Osteoblast (primary cell): ENCODE measurements around the gene OXLD1. TPM values are rescaled to one million over a fixed set of nuclear protein-coding genes. Genes with fewer than 3 reads are reported as not detected.
A peak's percentile ranks its signal among the peaks of the same experiment; 100 is the strongest.

Experiments
- DNase-seq: peaks from one replicate; pipeline ENCODE4 v3.0.0; 2011; ENCODE audit warnings: low spot score, mixed read lengths; ENCODE audit not compliant: insufficient read length; ENCODE audit errors: missing footprints
- H2AFZ ChIP-seq: 2 replicates; pipeline ENCODE4 v1.6.0; 2011; ENCODE audit warnings: mild to moderate bottlenecking, low read length
- H3K27ac ChIP-seq: 2 replicates; pipeline ENCODE4 v1.5.1; 2011; ENCODE audit warnings: mild to moderate bottlenecking, low read depth, low read length, moderate library complexity
- H3K27me3 ChIP-seq: 2 replicates; pipeline ENCODE4 v1.6.0; 2012; ENCODE audit warnings: mild to moderate bottlenecking, control low read depth, inconsistent platforms, low read length, moderate library complexity; ENCODE audit not compliant: insufficient read depth
- H3K36me3 ChIP-seq: 2 replicates; pipeline ENCODE4 v1.5.1; 2011; ENCODE audit warnings: mild to moderate bottlenecking, low read length, control low read depth, moderate library complexity; ENCODE audit not compliant: insufficient read depth
- H3K4me1 ChIP-seq: 2 replicates; pipeline ENCODE4 v1.5.1; 2011; ENCODE audit warnings: mild to moderate bottlenecking, low read length, control low read depth, moderate library complexity; ENCODE audit not compliant: insufficient read depth
- H3K4me2 ChIP-seq: 2 replicates; pipeline ENCODE4 v1.6.0; 2011; ENCODE audit warnings: mild to moderate bottlenecking, low read length; ENCODE audit not compliant: insufficient read depth
- H3K4me3 ChIP-seq: fragments of 200-600 bp; sonication (generic); 3 replicates; pipeline ENCODE4 v1.5.1; 2012; ENCODE audit warnings: mild to moderate bottlenecking, low read length, inconsistent platforms; ENCODE audit not compliant: insufficient read depth
- H3K79me2 ChIP-seq: 2 replicates; pipeline ENCODE4 v1.6.0; 2012; ENCODE audit warnings: mild to moderate bottlenecking, low read length, control low read depth, inconsistent platforms; ENCODE audit not compliant: insufficient read depth
- H3K9me3 ChIP-seq: 2 replicates; pipeline ENCODE4 v1.5.1; 2011; ENCODE audit warnings: low read depth, low read length, control low read depth
- H4K20me1 ChIP-seq: 2 replicates; pipeline ENCODE4 v1.6.0; 2012; ENCODE audit warnings: mild to moderate bottlenecking, low read length, control low read depth; ENCODE audit not compliant: insufficient read depth
- total RNA-seq: library from RNA; depleted of rRNA; stranded (reverse); fragments of >200 nt; gene quantifications from 2 replicates; pipeline ENCODE4 v1.2.3, GENCODE V29; 2012
- TF ChIP-seq, protein P1 (sequence below): IDR thresholded peaks from 2 replicates; pipeline ENCODE4 v1.5.1; 2011; ENCODE audit warnings: mild to moderate bottlenecking, low read depth, low read length, moderate library complexity; ENCODE audit errors: extremely low read depth

The OXLD1 gene
- total RNA-seq, 1 donor: 21.0 TPM

DNA sequence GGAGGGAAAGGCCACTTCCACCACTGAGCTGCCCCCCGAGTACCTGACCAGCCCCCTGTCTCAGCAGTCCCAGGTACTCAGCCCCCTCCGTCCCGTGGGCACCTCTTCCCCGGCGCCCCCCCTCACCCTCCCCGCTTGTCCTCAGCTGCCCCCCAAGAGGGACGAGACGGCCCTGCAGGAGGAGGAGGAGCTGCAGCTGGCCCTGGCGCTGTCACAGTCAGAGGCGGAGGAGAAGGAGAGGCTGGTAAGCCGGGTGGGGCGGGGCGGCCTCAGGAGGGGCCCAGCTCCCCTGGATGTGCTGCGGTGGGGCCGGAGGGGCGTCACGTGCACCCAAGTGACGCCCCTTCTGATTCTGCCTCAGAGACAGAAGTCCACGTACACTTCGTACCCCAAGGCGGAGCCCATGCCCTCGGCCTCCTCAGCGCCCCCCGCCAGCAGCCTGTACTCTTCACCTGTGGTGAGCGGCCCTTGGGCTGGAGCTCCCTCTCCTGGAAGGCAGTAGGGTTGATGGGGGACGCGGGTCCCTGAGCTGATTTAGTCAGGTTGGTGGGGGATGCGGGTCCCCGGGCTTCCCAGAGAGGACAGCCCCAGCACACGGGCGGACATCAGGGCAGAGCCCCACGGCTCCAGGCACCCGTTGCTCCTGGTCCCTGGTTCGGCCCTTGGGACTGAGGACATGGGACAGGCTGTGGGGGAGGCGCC is 27.3 kb upstream of the OXLD1 start:
- H3K4me2 ChIP-seq: no peak overlapping the region
- H3K9me3 ChIP-seq: no peaks in the 10 kb centered on the region
- H3K4me3 ChIP-seq: no peak overlapping the region
- H2AFZ ChIP-seq: no peak overlapping the region
- peaks cover 89% of the 10 kb centered on the region for H3K79me2 ChIP-seq
- H3K27ac ChIP-seq: no peak overlapping the region
- no peaks in the 10 kb centered on the region for H3K27me3 ChIP-seq
- DNase-seq: peak; percentile 82
- peaks cover 87% of the 10 kb centered on the region for H3K36me3 ChIP-seq
- TF ChIP-seq, protein P1, sequence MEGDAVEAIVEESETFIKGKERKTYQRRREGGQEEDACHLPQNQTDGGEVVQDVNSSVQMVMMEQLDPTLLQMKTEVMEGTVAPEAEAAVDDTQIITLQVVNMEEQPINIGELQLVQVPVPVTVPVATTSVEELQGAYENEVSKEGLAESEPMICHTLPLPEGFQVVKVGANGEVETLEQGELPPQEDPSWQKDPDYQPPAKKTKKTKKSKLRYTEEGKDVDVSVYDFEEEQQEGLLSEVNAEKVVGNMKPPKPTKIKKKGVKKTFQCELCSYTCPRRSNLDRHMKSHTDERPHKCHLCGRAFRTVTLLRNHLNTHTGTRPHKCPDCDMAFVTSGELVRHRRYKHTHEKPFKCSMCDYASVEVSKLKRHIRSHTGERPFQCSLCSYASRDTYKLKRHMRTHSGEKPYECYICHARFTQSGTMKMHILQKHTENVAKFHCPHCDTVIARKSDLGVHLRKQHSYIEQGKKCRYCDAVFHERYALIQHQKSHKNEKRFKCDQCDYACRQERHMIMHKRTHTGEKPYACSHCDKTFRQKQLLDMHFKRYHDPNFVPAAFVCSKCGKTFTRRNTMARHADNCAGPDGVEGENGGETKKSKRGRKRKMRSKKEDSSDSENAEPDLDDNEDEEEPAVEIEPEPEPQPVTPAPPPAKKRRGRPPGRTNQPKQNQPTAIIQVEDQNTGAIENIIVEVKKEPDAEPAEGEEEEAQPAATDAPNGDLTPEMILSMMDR: no peak
- no peaks in the 10 kb centered on the region for H3K4me1 ChIP-seq
- peaks cover 54% of the 10 kb centered on the region for H4K20me1 ChIP-seq

DNA sequence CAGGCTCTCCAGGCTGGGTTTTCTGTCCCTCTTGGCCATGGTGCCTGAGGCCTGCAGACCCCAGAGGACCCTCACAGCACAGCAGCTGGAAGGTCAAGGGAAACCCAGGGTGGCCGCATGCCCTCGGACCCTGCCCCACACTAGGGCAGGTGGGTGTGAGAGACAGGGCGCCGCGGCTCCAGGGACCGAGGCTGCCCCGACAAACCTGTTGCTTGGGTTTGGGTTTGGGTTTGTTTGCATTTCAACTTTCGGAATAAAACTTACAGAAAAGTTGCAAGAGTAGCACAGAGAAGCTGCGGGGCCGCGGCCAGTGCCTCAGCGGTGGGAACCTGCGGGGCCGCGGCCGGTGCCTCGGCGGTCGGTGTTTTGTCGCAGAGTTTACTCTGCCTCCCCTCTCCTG is 25.2 kb upstream of the OXLD1 start:
- Histone ChIP-seq H3K4me1 (no peaks in the 10 kb centered on the region), H3K36me3 (peaks cover 88% of the 10 kb centered on the region), H2AFZ (no peak overlapping the region), H4K20me1 (peaks cover 65% of the 10 kb centered on the region), H3K4me2 (no peak overlapping the region), H3K27ac (no peak overlapping the region), H3K27me3 (no peaks in the 10 kb centered on the region), H3K4me3 (no peak overlapping the region), H3K9me3 (no peaks in the 10 kb centered on the region), H3K79me2 (peaks cover 90% of the 10 kb centered on the region)
- TF ChIP-seq, protein P1: no peak
- DNase-seq: no peak

DNA sequence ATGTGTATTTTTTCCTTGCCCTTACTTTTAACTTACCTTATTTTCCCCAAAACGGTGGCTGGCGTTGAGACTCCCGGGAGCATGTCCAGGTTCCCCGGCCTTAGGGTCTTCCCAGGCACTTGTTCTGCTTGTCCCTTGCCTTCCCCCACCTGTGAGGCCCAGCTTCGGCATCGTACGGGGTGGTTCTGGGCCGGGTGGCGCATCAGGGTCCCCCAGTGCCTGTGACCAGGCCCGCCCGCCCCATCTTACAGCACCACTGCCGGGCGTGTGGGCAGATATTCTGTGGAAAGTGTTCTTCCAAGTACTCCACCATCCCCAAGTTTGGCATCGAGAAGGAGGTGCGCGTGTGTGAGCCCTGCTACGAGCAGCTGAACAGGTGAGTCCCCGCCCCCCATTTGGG is 24.8 kb upstream of the OXLD1 start:
- Histone ChIP-seq H3K36me3 (peaks cover 88% of the 10 kb centered on the region), H2AFZ (no peak overlapping the region), H4K20me1 (peaks cover 69% of the 10 kb centered on the region), H3K27me3 (no peaks in the 10 kb centered on the region), H3K4me1 (no peaks in the 10 kb centered on the region), H3K79me2 (peaks cover 90% of the 10 kb centered on the region), H3K27ac (no peak overlapping the region), H3K4me2 (no peak overlapping the region), H3K4me3 (no peak overlapping the region), H3K9me3 (no peaks in the 10 kb centered on the region)
- peak; percentile 68 for DNase-seq
- TF ChIP-seq, protein P1: no peak

DNA sequence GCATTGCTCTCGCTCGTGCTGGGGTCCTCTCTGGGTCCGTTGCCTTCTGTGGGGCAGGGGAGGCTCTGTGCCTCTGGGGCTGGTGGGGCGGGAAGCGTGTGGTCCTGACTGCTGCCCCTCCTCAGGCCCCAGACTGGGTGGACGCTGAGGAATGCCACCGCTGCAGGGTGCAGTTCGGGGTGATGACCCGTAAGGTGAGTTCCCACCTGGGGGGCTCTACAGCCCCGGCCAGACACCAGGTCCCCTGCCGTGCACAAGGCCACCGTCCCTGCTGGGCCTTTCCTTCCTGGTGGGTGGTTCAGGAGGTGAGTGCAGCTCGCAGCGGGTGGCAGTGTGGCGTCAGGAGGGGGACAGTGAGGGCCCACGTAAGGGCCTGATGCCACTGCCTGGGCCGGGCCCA is 24.1 kb upstream of the OXLD1 start:
- H4K20me1 ChIP-seq: peaks cover 74% of the 10 kb centered on the region
- H3K27ac ChIP-seq: no peak overlapping the region
- H3K4me2 ChIP-seq: no peak overlapping the region
- no peaks in the 10 kb centered on the region for H3K27me3 ChIP-seq
- H3K4me1 ChIP-seq: peaks cover 1% of the 10 kb centered on the region
- H3K36me3 ChIP-seq: peaks cover 91% of the 10 kb centered on the region
- peak; percentile 66 for DNase-seq
- H3K4me3 ChIP-seq: no peak overlapping the region
- peaks cover 92% of the 10 kb centered on the region for H3K79me2 ChIP-seq
- H2AFZ ChIP-seq: no peak overlapping the region
- no peaks in the 10 kb centered on the region for H3K9me3 ChIP-seq
- TF ChIP-seq, protein P1: no peak
